ENCODE measurements around the gene GGN. TPM values are rescaled to one million over a fixed set of nuclear protein-coding genes. Genes with fewer than 3 reads are reported as not detected.

The GGN gene
- total and polyA plus RNA-seq, 2 of the 13 experiments (the other 11 are each of a cell fraction or from before 2014, with no cell fraction given): not detected

GRCh38 chr19:38402967-38403674 lies 15.3 kb upstream of the GGN start, which contains the start of gene FAM98C (continued):
- TF ChIP-seq MYPOP (CRISPR knock-in tag; IDR thresholded peaks at IDR 0.05): peak; percentile 68; the same call in 1 of the 2 replicates
- no peak for TF ChIP-seq ZNF383 (CRISPR knock-in tag; IDR thresholded peaks at IDR 0.05; ENCODE audit: borderline replicate concordance)
- no peak for TF ChIP-seq SUZ12 (IDR thresholded peaks at IDR 0.05; ENCODE audit: low read depth, low read length)
- TF ChIP-seq, protein P1, sequence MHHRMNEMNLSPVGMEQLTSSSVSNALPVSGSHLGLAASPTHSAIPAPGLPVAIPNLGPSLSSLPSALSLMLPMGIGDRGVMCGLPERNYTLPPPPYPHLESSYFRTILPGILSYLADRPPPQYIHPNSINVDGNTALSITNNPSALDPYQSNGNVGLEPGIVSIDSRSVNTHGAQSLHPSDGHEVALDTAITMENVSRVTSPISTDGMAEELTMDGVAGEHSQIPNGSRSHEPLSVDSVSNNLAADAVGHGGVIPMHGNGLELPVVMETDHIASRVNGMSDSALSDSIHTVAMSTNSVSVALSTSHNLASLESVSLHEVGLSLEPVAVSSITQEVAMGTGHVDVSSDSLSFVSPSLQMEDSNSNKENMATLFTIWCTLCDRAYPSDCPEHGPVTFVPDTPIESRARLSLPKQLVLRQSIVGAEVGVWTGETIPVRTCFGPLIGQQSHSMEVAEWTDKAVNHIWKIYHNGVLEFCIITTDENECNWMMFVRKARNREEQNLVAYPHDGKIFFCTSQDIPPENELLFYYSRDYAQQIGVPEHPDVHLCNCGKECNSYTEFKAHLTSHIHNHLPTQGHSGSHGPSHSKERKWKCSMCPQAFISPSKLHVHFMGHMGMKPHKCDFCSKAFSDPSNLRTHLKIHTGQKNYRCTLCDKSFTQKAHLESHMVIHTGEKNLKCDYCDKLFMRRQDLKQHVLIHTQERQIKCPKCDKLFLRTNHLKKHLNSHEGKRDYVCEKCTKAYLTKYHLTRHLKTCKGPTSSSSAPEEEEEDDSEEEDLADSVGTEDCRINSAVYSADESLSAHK (CRISPR knock-in tag; IDR thresholded peaks at IDR 0.05; ENCODE audit: borderline replicate concordance): 0 out of 2 replicates have a peak, but pooled peaks have one; percentile 48
- TF ChIP-seq, protein P2, sequence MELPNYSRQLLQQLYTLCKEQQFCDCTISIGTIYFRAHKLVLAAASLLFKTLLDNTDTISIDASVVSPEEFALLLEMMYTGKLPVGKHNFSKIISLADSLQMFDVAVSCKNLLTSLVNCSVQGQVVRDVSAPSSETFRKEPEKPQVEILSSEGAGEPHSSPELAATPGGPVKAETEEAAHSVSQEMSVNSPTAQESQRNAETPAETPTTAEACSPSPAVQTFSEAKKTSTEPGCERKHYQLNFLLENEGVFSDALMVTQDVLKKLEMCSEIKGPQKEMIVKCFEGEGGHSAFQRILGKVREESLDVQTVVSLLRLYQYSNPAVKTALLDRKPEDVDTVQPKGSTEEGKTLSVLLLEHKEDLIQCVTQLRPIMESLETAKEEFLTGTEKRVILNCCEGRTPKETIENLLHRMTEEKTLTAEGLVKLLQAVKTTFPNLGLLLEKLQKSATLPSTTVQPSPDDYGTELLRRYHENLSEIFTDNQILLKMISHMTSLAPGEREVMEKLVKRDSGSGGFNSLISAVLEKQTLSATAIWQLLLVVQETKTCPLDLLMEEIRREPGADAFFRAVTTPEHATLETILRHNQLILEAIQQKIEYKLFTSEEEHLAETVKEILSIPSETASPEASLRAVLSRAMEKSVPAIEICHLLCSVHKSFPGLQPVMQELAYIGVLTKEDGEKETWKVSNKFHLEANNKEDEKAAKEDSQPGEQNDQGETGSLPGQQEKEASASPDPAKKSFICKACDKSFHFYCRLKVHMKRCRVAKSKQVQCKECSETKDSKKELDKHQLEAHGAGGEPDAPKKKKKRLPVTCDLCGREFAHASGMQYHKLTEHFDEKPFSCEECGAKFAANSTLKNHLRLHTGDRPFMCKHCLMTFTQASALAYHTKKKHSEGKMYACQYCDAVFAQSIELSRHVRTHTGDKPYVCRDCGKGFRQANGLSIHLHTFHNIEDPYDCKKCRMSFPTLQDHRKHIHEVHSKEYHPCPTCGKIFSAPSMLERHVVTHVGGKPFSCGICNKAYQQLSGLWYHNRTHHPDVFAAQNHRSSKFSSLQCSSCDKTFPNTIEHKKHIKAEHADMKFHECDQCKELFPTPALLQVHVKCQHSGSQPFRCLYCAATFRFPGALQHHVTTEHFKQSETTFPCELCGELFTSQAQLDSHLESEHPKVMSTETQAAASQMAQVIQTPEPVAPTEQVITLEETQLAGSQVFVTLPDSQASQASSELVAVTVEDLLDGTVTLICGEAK (IDR thresholded peaks at IDR 0.05): no peak
- TF ChIP-seq, protein P2 (CRISPR knock-in tag; IDR thresholded peaks at IDR 0.05): peak; percentile 46
- TF ChIP-seq ZBTB7A (CRISPR knock-in tag; IDR thresholded peaks at IDR 0.05): peak; percentile 74
- peak; percentile 53; the same call in 1 of the 2 replicates for TF ChIP-seq FOXK1 (CRISPR knock-in tag; IDR thresholded peaks at IDR 0.05; ENCODE audit: borderline replicate concordance, low read depth)
- TF ChIP-seq ZNF737 (CRISPR knock-in tag; IDR thresholded peaks at IDR 0.05; ENCODE audit: borderline replicate concordance): no peak
- TF ChIP-seq ZNF839 (CRISPR knock-in tag; IDR thresholded peaks at IDR 0.05; ENCODE audit: borderline replicate concordance): 0 out of 2 replicates have a peak, but pooled peaks have one; percentile 61
- TF ChIP-seq ZNF484 (CRISPR knock-in tag; IDR thresholded peaks at IDR 0.05; ENCODE audit: borderline replicate concordance, low read depth): no peak
- 0 out of 2 replicates have a peak, but pooled peaks have one; percentile 17 for TF ChIP-seq ZNF773 (CRISPR knock-in tag; IDR thresholded peaks at IDR 0.05; ENCODE audit: borderline replicate concordance)
- 0 out of 2 replicates have a peak, but pooled peaks have one; percentile 37 for TF ChIP-seq ZNF549 (CRISPR knock-in tag; IDR thresholded peaks at IDR 0.05)
- no peak for TF ChIP-seq ZNF567 (CRISPR knock-in tag; IDR thresholded peaks at IDR 0.05; ENCODE audit: borderline replicate concordance)
- TF ChIP-seq KDM5B (CRISPR knock-in tag; IDR thresholded peaks at IDR 0.05; ENCODE audit: borderline replicate concordance): peak; percentile 90
